ENCODE results near the gene ANKRD60.

ANKRD60 gene

GRCh38 chr20:58260006-58260405 lies 31.6 kb upstream of the ANKRD60 start:
- 97% methylated on average over 5 of the region's 5 CpGs for WGBS
- no peaks in the 10 kb centered on the region for H3K27me3 ChIP-seq (ENCODE audit: insufficient read depth, low read length)
- no peak overlapping the region for H3K4me3 ChIP-seq (ENCODE audit: low read length)
- no peak overlapping the region for H3K27ac ChIP-seq (ENCODE audit: low read depth, low read length)
- no peak overlapping the region for H3K9ac ChIP-seq (ENCODE audit: low read depth, low read length)
- H3K36me3 ChIP-seq (ENCODE audit: insufficient read depth, low read length) = peaks cover 11% of the 10 kb centered on the region
- peaks cover 18% of the 10 kb centered on the region; the same call in 1 of the 2 replicates for H3K4me1 ChIP-seq (ENCODE audit: insufficient read depth, low read length)
- H3K9me3 ChIP-seq (ENCODE audit: insufficient read depth, low read depth, low read length) = no peaks in the 10 kb centered on the region

GRCh38 chr20:58256842-58257241 lies 28.4 kb upstream of the ANKRD60 start:
- no peak overlapping the region for H3K27ac ChIP-seq (ENCODE audit: low read depth, low read length)
- H3K9me3 ChIP-seq (ENCODE audit: insufficient read depth, low read depth, low read length) = no peaks in the 10 kb centered on the region
- peaks cover 21% of the 10 kb centered on the region; the same call in 1 of the 2 replicates for H3K4me1 ChIP-seq (ENCODE audit: insufficient read depth, low read length)
- H3K4me3 ChIP-seq (ENCODE audit: low read length) = no peak overlapping the region
- H3K9ac ChIP-seq (ENCODE audit: low read depth, low read length) = no peak overlapping the region
- H3K36me3 ChIP-seq (ENCODE audit: insufficient read depth, low read length) = 0 out of 2 replicates have a peak, but pooled peaks cover 7% of the 10 kb centered on the region
- WGBS = 88% methylated on average over 4 of the region's 4 CpGs
- H3K27me3 ChIP-seq (ENCODE audit: insufficient read depth, low read length) = no peaks in the 10 kb centered on the region

GRCh38 chr20:58256307-58256706 lies 27.9 kb upstream of the ANKRD60 start:
- Histone ChIP-seq H3K9me3 (ENCODE audit: insufficient read depth, low read depth, low read length) (no peaks in the 10 kb centered on the region), H3K36me3 (ENCODE audit: insufficient read depth, low read length) (0 out of 2 replicates have a peak, but pooled peaks cover 6% of the 10 kb centered on the region), H3K27ac (ENCODE audit: low read depth, low read length) (no peak overlapping the region), H3K4me1 (ENCODE audit: insufficient read depth, low read length) (peaks cover 22% of the 10 kb centered on the region; the same call in 1 of the 2 replicates), H3K4me3 (ENCODE audit: low read length) (no peak overlapping the region), H3K27me3 (ENCODE audit: insufficient read depth, low read length) (no peaks in the 10 kb centered on the region), H3K9ac (ENCODE audit: low read depth, low read length) (no peak overlapping the region)
- no CpG with 5 or more reads among the region's 2 CpGs for WGBS

GRCh38 chr20:58254890-58255289 lies 26.4 kb upstream of the ANKRD60 start:
- Histone ChIP-seq H3K27me3 (ENCODE audit: insufficient read depth, low read length) (no peaks in the 10 kb centered on the region), H3K9ac (ENCODE audit: low read depth, low read length) (no peak overlapping the region)

GRCh38 chr20:58251979-58252591 lies 23.6 kb upstream of the ANKRD60 start:
- WGBS = 90% methylated on average over 2 of the region's 2 CpGs
- no peak overlapping the region for H3K27ac ChIP-seq (ENCODE audit: low read depth, low read length)
- H3K9ac ChIP-seq (ENCODE audit: low read depth, low read length) = no peak overlapping the region
- no peak overlapping the region for H3K4me3 ChIP-seq (ENCODE audit: low read length)
- no peaks in the 10 kb centered on the region for H3K27me3 ChIP-seq (ENCODE audit: insufficient read depth, low read length)
- H3K36me3 ChIP-seq (ENCODE audit: insufficient read depth, low read length) = peaks cover 12% of the 10 kb centered on the region
- peaks cover 9% of the 10 kb centered on the region; the same call in 1 of the 2 replicates for H3K4me1 ChIP-seq (ENCODE audit: insufficient read depth, low read length)
- no peaks in the 10 kb centered on the region for H3K9me3 ChIP-seq (ENCODE audit: insufficient read depth, low read depth, low read length)

More at GRCh38 chr20:58254890-58255289, 26.4 kb upstream of the ANKRD60 start:
- Histone ChIP-seq H3K4me1 (ENCODE audit: insufficient read depth, low read length) (peaks cover 22% of the 10 kb centered on the region; the same call in 1 of the 2 replicates), H3K36me3 (ENCODE audit: insufficient read depth, low read length) (peaks cover 3% of the 10 kb centered on the region; the same call in 1 of the 2 replicates), H3K27ac (ENCODE audit: low read depth, low read length) (no peak overlapping the region), H3K4me3 (ENCODE audit: low read length) (no peak overlapping the region), H3K9me3 (ENCODE audit: insufficient read depth, low read depth, low read length) (no peaks in the 10 kb centered on the region)

- Histone ChIP-seq H3K4me1 (ENCODE audit: insufficient read depth, low read length) (0 out of 2 replicates have a peak, but pooled peaks cover 4% of the 10 kb centered on the region), H3K9ac (ENCODE audit: low read depth, low read length) (no peak overlapping the region), H3K4me3 (ENCODE audit: low read length) (no peak overlapping the region), H3K27ac (ENCODE audit: low read depth, low read length) (no peak overlapping the region), H3K36me3 (ENCODE audit: insufficient read depth, low read length) (peaks cover 18% of the 10 kb centered on the region), H3K27me3 (ENCODE audit: insufficient read depth, low read length) (no peaks in the 10 kb centered on the region), H3K9me3 (ENCODE audit: insufficient read depth, low read depth, low read length) (no peaks in the 10 kb centered on the region)
- WGBS = 72% methylated on average over 8 of the region's 8 CpGs
Observed at GRCh38 chr20:58251348-58251978, 23.0 kb upstream of the ANKRD60 start.

- H3K36me3 ChIP-seq (ENCODE audit: insufficient read depth, low read length) = peaks cover 52% of the 10 kb centered on the region
- H3K4me1 ChIP-seq (ENCODE audit: insufficient read depth, low read length) = no peaks in the 10 kb centered on the region
- no peaks in the 10 kb centered on the region for H3K27me3 ChIP-seq (ENCODE audit: insufficient read depth, low read length)
- H3K9ac ChIP-seq (ENCODE audit: low read depth, low read length) = no peak overlapping the region
- 92% methylated on average over 9 of the region's 9 CpGs for whole genome bisulfite sequencing
- H3K27ac ChIP-seq (ENCODE audit: low read depth, low read length) = no peak overlapping the region
- no peaks in the 10 kb centered on the region for H3K9me3 ChIP-seq (ENCODE audit: insufficient read depth, low read depth, low read length)
- H3K4me3 ChIP-seq (ENCODE audit: low read length) = no peak overlapping the region
Observed at GRCh38 chr20:58246346-58246745, 17.9 kb upstream of the ANKRD60 start.

GRCh38 chr20:58245931-58246330 lies 17.5 kb upstream of the ANKRD60 start:
- Histone ChIP-seq H3K36me3 (ENCODE audit: insufficient read depth, low read length) (peaks cover 51% of the 10 kb centered on the region), H3K27me3 (ENCODE audit: insufficient read depth, low read length) (no peaks in the 10 kb centered on the region), H3K9ac (ENCODE audit: low read depth, low read length) (no peak overlapping the region), H3K9me3 (ENCODE audit: insufficient read depth, low read depth, low read length) (no peaks in the 10 kb centered on the region), H3K27ac (ENCODE audit: low read depth, low read length) (no peak overlapping the region), H3K4me1 (ENCODE audit: insufficient read depth, low read length) (no peaks in the 10 kb centered on the region), H3K4me3 (ENCODE audit: low read length) (no peak overlapping the region)
- 95% methylated on average over 8 of the region's 8 CpGs for WGBS

GRCh38 chr20:58245181-58245891 lies 16.9 kb upstream of the ANKRD60 start:
- no peak overlapping the region for H3K9ac ChIP-seq (ENCODE audit: low read depth, low read length)
- WGBS = 92% methylated on average over 10 of the region's 10 CpGs
- no peak overlapping the region for H3K4me3 ChIP-seq (ENCODE audit: low read length)
- no peaks in the 10 kb centered on the region for H3K4me1 ChIP-seq (ENCODE audit: insufficient read depth, low read length)
- peaks cover 49% of the 10 kb centered on the region for H3K36me3 ChIP-seq (ENCODE audit: insufficient read depth, low read length)
- no peaks in the 10 kb centered on the region for H3K9me3 ChIP-seq (ENCODE audit: insufficient read depth, low read depth, low read length)
- no peak overlapping the region for H3K27ac ChIP-seq (ENCODE audit: low read depth, low read length)
- H3K27me3 ChIP-seq (ENCODE audit: insufficient read depth, low read length) = no peaks in the 10 kb centered on the region

GRCh38 chr20:58244517-58245030 lies 16.1 kb upstream of the ANKRD60 start:
- Histone ChIP-seq H3K9me3 (ENCODE audit: insufficient read depth, low read depth, low read length) (no peaks in the 10 kb centered on the region), H3K27me3 (ENCODE audit: insufficient read depth, low read length) (no peaks in the 10 kb centered on the region), H3K4me3 (ENCODE audit: low read length) (no peak overlapping the region), H3K36me3 (ENCODE audit: insufficient read depth, low read length) (peaks cover 49% of the 10 kb centered on the region), H3K27ac (ENCODE audit: low read depth, low read length) (no peak overlapping the region), H3K9ac (ENCODE audit: low read depth, low read length) (no peak overlapping the region), H3K4me1 (ENCODE audit: insufficient read depth, low read length) (no peaks in the 10 kb centered on the region)
- WGBS = 88% methylated on average over 6 of the region's 7 CpGs

Data from HUES64 (cell line).